NCI-H1417 (cell line): ENCODE data around the gene SNN.

Source experiments
- DNase-seq, 3 experiments: peaks; one replicate each; lab custom pipeline; 2025; lab: John Stamatoyannopoulos, UW

The SNN gene

DNA sequence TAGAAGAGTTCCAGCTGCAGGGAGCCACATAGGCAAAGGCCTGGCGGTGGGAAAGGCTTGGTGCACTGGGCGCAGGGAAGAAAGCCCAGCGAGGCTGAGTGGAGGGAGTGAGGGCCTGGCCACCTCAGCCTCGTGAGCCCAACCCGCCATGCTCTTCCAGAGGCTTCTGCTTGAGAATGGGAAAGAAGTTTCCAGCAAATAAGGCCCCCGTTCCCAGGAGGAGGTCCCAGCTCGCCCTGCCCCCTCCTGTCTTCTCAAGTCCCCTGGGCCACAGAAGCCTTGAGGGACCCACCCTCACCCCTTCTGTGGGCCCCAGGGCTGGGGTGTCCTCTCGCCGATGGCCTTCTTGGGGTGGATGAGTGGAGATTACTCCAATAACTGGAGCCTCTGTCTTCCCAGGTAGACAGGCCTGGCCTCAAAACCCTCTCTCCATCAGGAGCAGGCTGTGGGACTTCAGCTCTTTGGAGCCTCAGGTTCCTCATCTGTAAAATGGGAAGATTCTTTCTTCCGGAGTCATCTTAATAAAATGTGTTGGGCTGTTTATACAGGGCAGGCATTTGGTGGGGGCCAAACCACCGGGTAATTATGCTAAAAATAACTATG, 933 bp upstream of the SNN start:
- no peak for DNase-seq

DNA sequence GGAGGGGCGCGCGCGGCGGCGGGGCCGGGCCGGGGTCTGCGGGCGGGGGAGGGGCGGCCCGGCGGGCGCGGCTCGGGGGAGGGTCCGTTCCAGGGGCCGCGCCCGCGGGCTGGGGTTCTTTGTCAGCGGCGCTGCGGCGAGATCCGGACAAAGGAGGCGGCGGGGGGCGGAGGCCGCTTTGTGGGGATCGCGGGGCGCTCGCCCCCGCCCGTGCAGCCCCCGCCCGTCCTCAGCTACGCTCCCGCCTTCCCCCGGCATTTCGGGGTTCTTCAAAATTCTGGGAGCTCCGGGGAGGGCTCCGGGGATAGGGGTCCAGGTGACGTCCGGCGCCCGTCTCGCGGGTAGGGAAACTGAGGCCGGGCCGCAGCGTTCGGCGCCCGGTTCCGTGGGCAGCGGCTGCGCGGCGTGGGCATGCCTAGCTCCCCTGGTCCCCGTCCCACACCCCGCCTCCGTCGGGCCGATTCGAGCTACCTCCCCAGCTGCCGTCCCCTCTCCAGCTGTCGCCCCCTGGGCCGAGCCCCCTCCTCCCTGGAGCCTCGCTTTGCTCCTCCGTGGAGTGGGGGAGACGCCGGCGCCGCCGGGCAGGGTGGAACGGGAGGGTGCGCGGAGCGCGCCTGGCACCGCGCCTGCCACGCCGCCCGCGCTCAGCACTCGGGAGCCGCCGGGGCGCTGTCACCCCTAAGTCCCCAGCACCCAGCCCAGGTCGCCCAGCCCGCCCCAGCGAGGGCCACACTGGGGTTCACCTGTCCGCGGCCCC, 546 bp downstream of the SNN start:
- peak in 2 of 3 experiments; percentile 40 to 52 for DNase-seq

DNA sequence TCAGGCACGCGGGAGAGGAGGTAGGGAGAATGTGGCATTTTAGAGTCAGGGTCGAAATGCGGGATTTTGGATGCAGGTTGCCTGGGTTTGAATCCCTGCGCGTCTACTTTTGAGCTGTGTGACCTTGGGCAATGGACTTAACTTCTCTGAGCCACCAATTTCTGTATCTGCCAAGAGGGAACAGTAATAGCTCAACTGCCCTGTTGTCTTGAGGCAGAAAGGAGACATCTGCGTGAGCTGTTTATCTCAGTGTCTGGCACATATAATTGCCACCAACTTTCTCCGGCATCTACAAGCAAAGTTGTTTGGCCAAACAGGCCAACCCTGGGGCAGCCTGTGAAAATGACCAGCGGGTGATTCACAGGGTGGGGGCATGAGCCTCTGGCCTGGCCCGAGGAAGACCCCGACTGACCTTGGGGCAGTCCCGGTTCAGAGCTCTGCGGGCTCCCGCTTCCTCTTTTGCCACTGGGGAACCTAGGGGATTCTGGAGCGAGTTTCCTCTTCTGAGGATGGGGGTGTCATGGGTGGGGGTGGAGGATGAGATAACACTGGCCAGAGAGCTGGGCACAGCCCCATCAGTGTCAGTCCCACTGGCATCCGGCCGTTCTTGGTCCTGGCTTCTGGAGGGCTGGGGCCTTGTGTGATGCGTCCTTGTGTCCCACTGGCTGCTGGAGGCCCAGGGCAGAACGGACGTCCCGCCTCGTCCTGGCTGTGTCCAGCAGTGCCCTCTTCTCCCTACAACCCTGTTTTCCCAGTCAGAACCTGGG, 1.3 kb downstream of the SNN start:
- DNase-seq, result peak in 1 of 3 experiments; percentile 28

DNA sequence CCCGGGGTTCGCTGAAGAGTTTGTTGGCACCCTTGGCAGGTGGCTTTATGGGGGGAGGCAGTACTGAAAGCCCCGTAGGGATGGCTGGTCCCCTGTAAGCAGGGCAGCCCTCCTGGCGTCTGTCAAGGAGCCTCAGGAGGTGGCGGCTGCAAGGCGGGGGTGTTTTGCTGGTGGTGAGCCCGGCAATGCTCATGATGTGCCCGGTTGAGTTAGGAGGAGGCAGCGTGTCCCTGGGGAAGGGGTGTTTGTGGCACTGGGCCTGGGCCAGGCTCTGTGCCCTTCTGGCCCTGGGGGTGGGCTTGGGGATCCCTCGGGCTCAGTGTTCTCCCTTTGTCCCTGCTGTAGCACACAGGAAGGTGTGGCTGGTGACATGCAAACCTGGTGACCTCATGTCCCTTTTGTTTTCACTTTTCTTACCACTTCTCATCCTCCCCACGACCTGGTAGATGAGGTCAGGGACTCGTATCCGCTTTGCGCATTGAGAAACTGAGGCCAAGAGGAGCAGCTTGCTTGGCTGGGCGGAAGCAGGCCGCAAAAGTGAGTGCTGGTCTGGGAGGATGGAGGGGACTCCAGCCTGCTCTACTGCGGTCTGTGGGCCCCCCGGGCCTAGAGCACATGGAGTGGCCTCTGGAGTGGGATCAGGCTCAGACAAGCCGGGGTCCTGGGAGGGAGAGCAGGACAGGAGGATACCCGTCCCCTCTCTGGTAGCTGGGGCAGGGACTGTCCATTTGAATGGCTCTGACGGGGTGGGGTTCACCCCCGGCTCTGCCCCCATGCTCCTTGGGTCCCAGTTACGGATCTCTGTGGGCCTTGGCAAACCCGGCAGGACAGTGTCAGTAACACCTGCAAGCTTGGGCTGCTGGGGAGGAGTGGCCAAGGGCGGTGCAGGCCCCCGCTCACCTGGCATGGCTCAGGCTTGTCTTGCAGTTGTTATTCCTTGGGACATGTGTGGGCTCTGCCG, 2.2 kb downstream of the SNN start:
- no peak for DNase-seq

DNA sequence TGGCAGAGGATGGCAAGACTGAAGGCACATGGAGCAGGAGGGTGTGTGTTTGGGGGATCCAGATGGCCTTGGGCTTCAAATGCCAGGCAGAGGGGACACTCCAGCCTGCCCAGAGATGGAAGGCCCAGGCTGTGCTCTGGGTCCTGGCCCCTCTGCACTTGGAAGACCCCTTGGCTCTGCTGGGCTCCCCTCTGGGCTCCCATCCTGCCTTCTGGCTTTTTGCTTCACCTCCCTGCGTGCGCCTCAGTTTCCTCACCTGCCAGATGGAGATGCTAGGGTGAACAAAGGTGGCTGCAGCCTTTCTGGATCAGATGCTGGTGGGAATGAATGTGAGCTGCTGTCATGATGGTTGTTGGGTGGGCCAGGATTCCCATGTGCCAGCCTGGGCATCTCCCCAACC, 3.0 kb downstream of the SNN start:
- DNase-seq, result no peak

DNA sequence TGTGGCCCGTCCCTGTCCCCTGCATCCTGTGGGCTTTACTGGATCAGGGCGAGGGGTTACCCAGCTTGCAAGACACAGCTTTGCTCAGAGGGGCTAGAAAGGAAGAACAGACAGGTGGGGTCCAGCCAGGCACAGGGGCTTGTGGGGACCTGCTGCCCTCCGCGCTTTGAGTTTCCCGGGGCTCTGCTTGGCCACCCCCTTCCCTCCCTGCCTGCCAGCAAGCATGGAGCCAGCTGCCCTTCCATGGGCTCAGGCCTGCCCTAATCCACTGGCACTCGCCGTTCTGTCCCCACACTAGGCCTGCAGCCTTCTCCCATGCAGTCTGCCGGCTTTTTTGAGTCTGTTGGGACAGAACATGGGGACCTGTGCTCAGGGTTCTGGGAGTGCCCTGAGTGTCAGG, 3.4 kb downstream of the SNN start:
- no peak for DNase-seq

DNA sequence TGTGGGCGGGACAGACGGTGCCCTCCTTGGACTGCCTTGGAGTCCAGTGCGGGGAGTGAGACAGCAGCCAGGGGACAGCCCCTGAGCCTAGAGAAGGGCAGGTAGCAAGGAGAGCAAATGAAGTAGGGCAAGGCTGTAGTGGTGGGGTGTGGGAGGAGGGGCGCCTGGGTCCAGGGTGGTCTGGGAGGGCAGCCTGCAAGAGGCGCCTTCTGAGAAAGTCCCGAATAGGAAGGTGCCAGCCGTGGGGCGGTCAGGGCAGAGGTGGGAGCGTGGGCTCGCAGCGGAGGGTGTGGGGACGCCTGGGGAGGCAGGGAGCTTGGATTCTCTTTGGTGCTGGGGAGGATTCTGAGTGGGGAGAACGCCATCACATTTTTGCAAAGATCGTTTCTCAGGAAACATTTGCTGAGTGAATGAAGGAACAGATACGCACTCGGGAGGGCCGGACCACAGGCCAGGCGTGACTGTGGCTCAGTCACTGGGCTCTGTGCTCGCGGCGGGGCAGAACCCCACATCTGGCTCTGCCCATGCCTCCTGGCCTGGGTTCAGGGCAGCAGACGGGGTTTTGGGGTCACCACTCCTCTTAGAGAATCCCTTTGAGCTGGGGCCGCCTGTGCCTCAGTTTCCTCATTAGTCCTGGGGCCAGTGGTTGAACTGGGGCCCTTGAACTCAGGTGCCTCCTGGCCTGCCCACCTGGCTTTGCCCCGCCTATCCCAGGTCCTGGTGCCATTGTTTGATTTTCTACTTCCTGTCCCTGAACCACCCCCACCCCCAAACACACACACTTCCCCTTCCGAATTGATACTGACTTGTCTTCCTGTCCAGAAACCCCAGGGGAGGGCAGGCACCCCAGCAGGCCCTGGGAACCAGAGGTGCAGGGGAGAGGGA, 4.2 kb downstream of the SNN start:
- DNase-seq, result no peak

DNA sequence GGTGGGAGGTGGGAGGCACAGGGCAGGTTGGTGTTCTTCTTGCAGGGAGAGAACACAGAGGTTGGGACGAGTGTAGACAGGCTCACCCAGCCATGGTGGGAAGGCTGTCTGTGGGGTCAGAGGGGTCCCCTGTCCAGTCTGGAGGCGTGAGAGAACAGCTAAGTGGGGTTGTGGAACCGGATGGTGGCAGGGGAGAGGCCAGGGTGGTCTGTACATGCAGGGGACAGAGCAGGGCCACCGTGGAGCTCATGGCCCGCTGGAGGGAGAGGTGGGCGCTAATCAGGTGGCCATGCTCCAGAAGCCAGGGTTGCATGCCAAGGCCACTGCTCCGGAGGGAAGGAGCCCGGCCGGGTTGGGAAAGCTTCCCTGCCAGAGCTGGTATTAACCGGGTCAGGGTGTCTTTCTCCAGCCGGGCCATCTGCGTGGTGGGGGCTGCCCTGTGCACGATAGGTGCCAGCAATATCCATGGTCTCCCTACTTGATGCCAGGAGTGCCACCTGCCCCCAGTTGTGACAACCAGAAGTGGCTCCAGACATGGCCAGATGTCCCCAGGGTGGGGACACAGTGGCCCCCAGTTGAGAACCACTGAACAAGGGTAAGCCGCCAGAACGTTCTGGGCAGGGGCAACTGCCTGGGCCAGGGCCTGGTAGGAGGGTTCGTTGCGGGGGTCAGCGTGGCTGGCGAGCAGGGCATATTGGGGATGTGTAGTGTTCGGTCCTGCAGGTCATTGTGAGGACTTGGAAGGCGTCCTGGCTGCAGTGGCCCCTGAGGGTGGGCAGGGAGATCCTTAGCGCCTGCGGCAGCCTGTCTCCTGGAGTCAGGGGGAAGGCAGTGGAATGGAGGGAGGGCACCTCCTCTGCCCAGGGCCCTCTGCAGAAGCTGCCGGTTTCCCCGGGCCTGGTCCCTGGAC, 5.1 kb downstream of the SNN start:
- no peak for DNase-seq

DNA sequence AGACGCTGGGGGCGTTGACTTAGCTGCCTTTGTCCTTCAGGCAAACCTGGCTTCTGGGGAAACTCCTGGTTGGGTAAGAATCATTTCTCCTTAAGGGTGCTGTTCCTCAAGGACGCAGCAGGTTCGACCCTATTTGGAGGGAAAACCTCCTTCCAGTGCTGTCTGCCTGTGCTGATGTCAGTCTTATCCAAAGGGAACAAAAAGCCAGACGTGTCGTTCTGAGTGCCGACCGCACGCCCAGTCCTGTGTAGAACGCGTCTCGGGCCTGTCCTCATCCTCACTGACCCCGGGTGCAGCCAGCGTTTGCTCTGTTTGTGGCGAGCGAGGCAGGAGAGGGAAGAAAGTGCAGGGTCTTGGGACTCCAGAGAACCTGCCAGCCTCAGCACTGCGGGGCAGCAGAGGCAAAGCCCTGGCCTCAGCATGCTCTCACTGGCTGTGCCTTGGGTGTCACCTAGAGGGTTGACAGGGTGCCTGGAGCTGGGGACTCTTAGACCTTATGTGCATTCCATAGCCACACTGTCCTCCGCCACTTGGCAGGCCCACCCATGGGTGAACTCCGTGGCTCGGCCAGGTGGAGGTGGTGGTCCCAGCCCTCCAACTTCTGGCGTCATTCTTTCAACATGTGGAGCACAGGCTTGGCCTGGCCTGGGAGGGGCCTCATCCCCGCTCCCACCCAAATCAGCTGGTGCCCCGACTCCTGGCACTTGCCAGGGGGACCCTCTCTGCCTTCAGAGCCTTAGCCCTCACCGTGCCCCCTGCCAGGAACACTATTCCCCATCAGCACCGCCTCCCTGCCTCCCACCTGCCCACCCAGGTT, 6.0 kb downstream of the SNN start:
- DNase-seq, result no peak

DNA sequence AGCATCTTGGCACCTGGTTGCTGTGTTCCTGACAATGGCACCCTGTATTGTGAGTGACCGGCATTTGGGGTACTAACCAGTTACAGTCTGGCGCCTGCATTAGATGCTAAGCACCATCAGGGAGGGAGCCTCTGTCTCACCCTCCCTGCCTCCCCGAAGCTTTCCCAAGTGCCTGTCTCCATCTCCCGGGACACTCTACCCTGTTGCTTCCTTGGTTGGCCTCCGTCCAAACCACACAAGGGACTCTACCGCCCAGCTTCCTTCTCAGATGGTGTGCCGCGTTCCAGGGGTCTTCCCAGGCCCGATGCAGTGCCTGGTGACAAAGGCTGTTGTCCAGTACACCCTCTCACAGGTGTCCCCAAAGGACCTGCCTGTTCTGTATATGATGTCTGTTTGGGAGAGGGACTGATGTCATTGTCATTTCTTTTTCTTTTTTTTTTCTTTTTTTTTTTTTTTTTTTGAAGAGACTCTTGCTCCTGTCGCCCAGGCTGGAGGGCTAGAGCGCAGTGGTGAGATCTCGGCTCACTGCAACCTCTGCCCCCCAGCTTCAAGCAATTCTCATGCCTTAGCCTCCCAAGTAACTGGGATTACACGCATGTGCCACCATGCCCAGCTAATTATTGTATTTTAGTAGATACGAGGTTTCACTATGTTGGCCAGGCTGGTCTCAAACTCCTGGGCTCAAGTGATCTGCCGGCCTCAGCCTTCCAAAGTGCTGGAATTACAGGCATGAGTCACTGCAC, 6.7 kb downstream of the SNN start:
- no peak for DNase-seq

DNA sequence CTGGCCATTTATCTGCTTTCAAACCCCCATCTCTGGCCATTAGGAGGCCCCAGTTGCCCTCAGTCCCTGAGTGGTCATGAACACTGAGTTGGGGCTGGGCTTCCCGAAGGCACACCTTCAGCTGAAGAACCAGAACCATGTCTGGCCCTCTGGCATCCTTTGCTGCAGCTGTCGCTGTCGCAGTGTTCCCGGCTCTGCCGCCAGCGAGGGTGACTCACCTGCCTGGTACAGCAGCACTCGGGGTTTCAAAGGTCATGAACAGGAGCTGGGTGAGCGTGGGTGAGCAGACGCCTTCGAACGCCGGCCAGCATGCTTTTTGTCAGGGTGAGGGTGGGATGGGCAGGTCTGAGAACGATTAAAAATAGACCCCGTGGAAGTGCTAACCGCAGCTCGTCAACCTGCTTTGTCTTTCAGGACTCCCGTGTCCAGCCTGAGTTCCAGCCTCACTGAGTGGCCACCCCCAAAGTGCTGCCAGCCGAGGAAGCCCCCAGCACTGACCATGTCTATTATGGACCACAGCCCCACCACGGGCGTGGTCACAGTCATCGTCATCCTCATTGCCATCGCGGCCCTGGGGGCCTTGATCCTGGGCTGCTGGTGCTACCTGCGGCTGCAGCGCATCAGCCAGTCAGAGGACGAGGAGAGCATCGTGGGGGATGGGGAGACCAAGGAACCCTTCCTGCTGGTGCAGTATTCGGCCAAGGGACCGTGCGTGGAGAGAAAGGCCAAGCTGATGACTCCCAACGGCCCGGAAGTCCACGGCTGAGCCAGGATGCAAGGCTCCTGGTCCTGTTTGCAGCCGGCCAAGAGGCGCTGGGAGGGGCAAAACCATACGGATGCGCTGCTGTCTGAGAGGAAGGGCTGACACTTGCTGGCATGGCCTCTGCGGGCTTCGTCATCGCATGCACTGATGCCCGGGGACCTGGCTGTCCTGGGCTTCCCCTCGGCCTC, 7.6 kb downstream of the SNN start:
- no peak for DNase-seq

DNA sequence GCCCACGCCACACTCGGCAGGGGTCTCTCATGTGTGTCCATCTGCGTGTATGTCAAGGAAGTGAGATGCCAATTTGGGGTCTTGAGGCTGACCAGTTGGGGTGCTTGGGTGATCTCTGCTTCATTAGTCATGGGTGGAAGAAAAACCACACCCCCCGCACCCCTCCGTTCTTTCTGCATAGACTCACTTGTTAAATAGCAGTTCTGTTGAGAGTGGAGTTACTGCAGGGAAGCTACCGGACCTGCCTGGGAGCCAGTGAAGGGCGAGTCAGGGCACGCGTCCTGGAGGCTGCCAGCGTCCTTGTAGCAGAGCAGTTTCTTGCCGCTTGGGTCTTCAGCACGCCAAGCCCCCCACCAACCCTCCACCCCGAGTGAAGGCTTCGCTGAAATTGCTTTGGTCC, 8.5 kb downstream of the SNN start:
- no peak for DNase-seq

DNA sequence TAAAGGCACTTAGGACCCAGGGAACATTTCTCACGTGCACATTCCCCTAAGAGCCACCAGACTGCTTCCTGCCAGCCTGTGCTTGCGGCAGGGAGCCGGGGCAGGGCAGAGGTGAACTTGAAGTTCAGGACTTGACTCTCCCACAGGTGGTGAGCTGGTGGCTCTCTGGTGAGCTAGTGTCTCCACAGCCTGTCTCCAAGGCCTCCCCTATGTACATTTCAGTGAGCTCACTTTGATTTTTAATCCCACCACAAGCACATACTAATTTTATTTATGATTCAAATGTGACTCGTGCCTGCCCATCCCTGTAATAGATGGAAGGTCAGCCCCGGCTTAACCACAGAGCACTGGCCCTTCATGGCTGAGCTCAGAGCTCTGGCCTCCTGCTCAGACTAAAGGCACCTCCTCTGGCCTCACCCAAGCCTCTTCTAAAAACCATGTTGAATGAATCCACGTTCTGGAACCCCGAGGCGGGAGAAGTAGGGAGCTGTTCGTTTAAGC, 9.2 kb downstream of the SNN start:
- DNase-seq, result no peak

DNA sequence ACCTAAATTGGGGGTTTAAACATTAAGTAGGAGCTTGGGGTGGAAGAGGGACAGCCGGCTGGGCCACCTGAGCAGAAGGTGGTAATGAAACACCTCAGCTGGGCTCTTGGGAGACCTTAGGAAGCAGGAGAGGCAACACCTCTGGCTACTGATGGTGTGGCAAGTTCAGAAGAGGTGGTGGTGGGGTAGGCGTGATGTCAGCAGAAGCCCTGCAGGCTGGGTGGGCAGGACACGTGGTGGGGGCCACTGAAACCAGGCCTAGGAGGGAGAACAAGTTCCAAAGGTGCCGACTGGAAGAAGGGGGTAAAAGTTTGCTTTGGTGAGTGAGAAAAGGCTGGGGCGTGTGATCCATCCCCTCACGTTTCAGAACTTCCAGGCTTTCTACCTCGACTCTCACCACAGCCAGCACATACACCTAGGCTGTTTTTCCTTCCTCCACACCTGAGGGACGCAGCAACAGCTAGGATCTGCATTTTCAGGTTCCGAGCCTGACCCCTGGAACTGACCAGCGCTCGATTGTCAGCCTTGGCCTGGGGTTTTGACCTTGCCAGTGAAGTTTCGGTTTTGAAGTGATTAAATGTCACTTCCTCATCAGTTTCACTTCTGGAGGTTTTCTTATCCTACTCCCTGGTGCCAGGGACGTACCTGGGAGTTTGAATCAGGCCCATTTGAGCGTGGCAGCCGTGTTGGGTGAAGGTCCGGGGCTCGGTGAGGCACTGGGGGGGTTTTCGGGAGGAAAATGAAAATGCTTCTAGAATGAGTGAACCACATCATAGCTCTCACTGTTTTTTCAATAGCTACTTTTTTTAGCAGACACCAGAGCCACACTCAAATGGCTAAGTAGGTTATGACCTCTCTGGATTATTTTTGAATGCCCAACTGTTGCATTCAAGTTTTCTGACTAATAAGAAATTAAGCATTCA, 10.0 kb downstream of the SNN start:
- no peak for DNase-seq

DNA sequence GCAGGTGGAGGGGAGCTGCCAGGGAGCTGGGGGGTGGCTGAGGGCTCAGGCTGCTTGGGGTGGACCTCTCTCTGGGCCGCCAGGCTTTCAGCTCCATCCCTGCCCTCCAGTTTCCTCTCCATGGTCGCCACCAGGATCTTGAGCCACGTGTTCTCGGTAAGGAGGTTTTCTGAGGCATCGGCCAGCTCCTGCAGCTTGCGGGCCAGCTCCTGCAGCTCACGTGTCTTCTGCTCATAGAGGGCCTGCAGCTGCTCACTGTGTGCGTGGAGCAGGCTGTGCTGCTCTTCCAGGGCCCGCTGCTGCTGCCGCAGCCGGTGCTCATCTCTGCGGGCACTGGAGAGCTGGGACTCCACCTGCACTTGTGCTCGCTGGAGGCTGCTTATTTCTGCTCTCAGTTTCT, 11.0 kb downstream of the SNN start:
- no peak for DNase-seq
